Measurements from ENCODE around the gene PHAX. TPM values are rescaled to one million over a fixed set of nuclear protein-coding genes. Genes with fewer than 3 reads are reported as not detected.

PHAX gene
- total RNA-seq, 1 donor from 2014 or later, result 23.2 TPM

- Histone ChIP-seq H3K9me3 (no peaks in the 10 kb centered on the region), H3K4me3 (no peak overlapping the region), H3K27me3 (no peaks in the 10 kb centered on the region), H3K27ac (no peak overlapping the region), H3K36me3 (peaks cover 33% of the 10 kb centered on the region), H3K4me1 (no peaks in the 10 kb centered on the region)
- intact Hi-C loops (cut with DNase I), result no loop called here
- DNase-seq, result no peak
- TF ChIP-seq CTCF (IDR thresholded peaks at IDR 0.05), result no peak
- no peak for ATAC-seq
Observed at GRCh38 chr5:126624534-126624933, 23.8 kb downstream of the PHAX start.

DNA sequence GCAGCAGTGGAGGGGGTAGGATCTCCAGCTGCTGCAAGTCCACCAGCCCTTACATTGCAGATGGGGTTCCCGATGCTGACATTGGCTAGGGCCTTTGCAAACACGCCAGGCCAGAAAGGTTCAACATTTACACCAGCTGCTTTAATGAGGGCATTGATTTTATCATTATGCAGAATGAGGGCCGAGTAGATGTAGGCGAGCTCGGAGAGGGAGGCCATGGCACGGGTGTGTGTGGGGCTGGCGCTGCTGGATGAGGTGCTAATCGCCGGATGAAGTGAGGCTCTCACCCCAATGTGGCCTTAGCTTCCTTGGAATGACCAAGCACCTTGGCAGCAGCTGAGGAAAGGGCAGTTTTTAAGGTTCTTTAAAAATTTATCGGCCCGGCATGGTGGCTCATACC lies 27.4 kb downstream of the PHAX start:
- no peak for DNase-seq
- H3K36me3 ChIP-seq, result peaks cover 19% of the 10 kb centered on the region

DNA sequence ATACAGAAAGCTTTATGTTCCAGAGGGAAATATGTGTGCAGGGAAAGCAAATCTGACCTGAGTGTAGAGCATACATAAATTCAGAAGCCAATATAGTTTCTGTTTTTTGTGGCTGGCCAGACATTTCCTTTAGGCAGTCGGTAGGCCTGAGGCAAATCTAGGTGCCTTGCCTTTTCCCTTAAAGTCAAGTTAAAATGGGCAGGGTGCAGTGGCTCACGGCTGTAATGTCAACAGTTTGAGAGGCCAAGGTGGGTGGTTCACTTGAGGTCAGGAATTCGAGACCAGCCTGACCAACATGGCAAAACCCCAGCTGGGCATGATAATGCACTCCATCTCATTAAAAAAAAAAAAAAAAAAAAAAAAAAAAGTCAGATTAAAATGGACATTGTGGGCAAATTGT lies 31.2 kb downstream of the PHAX start:
- DNase-seq, result no peak
- Histone ChIP-seq H3K36me3 (no peaks in the 10 kb centered on the region), H3K4me3 (no peak overlapping the region), H3K9me3 (no peaks in the 10 kb centered on the region), H3K27ac (no peak overlapping the region), H3K4me1 (no peaks in the 10 kb centered on the region), H3K27me3 (no peaks in the 10 kb centered on the region)
- TF ChIP-seq CTCF (IDR thresholded peaks at IDR 0.05), result no peak
- intact Hi-C loops (cut with DNase I), result no loop called here
- no peak for ATAC-seq

More for the DNA sequence above, 27.4 kb downstream of the PHAX start:
- intact Hi-C loops (cut with DNase I), result no loop called here
- H3K4me1 ChIP-seq, result no peaks in the 10 kb centered on the region
- no peak overlapping the region for H3K27ac ChIP-seq
- no peak overlapping the region for H3K4me3 ChIP-seq
- TF ChIP-seq CTCF (IDR thresholded peaks at IDR 0.05), result no peak
- H3K27me3 ChIP-seq, result no peaks in the 10 kb centered on the region
- no peaks in the 10 kb centered on the region for H3K9me3 ChIP-seq
- no peak for ATAC-seq

- Histone ChIP-seq H3K27me3 (no peaks in the 10 kb centered on the region), H3K4me1 (no peaks in the 10 kb centered on the region), H3K36me3 (no peaks in the 10 kb centered on the region), H3K27ac (no peak overlapping the region), H3K4me3 (no peak overlapping the region), H3K9me3 (no peaks in the 10 kb centered on the region)
- intact Hi-C loops (cut with DNase I), result no loop called here
- TF ChIP-seq CTCF (IDR thresholded peaks at IDR 0.05), result no peak
- DNase-seq (no peak), ATAC-seq (no peak)
Observed at GRCh38 chr5:126633552-126633951, 32.8 kb downstream of the PHAX start.

DNA sequence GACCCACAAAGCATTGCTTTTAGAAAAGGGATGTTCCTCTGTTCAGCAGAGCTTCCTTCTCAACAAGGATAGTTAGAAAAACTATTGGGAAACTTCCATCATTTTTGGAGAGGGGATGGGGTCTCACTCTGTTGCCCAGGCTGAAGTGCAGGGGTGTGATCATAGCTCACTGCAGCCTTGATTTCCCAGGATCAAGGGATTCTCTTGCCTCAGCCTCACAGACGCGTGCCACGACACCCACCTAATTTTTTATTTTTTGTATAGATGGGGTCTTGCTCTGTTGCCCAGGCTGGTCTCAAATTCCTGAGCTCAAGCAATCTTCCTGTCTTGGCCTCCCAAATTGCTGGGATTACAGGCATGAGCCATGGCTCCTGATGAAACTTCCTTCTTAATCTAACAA lies 34.8 kb downstream of the PHAX start:
- Histone ChIP-seq H3K4me3 (no peak overlapping the region), H3K27me3 (no peaks in the 10 kb centered on the region), H3K4me1 (no peaks in the 10 kb centered on the region), H3K36me3 (no peaks in the 10 kb centered on the region), H3K27ac (no peak overlapping the region), H3K9me3 (no peaks in the 10 kb centered on the region)
- no peak for ATAC-seq
- no peak for DNase-seq
- TF ChIP-seq CTCF (IDR thresholded peaks at IDR 0.05), result no peak
- intact Hi-C loops (cut with DNase I), result no loop called here

GRCh38 chr5:126636956-126637355 lies 36.2 kb downstream of the PHAX start:
- H3K4me3 ChIP-seq, result no peak overlapping the region
- intact Hi-C loops (cut with DNase I), result no loop called here
- H3K36me3 ChIP-seq, result no peaks in the 10 kb centered on the region
- DNase-seq (no peak), ATAC-seq (no peak)
- no peaks in the 10 kb centered on the region for H3K27me3 ChIP-seq
- H3K4me1 ChIP-seq, result no peaks in the 10 kb centered on the region
- no peak for TF ChIP-seq CTCF (IDR thresholded peaks at IDR 0.05)
- H3K9me3 ChIP-seq, result no peaks in the 10 kb centered on the region
- H3K27ac ChIP-seq, result no peak overlapping the region

All from upper lobe of right lung (tissue), 1 donor.